Testis (tissue), 2 donors: Measurements from ENCODE around the gene ITPKB.

ENCODE experiments used
- POLR2A ChIP-seq: fragments of 450-650 bp; IDR thresholded peaks from one replicate; pipeline ENCODE4 v1.6.1; 2017; ENCODE audit warnings: antibody characterized with exemption, mild to moderate bottlenecking, moderate library complexity
- TF ChIP-seq, protein P1 (sequence below), 3 experiments: fragments of 450-650 bp in 2 of 3; fragments of 200-600 bp in 1 of 3; sonication (generic) in 1 of 3; IDR thresholded peaks; one replicate each; pipeline ENCODE4 v1.5.1; 2016 to 2019; ENCODE audit warnings: antibody characterized with exemption in 3 of 3, mild to moderate bottlenecking in 2 of 3, moderate library complexity in 1 of 3

GRCh38 chr1:226674892-226675714 lies 64.0 kb downstream of the ITPKB start:
- TF ChIP-seq, protein P1, sequence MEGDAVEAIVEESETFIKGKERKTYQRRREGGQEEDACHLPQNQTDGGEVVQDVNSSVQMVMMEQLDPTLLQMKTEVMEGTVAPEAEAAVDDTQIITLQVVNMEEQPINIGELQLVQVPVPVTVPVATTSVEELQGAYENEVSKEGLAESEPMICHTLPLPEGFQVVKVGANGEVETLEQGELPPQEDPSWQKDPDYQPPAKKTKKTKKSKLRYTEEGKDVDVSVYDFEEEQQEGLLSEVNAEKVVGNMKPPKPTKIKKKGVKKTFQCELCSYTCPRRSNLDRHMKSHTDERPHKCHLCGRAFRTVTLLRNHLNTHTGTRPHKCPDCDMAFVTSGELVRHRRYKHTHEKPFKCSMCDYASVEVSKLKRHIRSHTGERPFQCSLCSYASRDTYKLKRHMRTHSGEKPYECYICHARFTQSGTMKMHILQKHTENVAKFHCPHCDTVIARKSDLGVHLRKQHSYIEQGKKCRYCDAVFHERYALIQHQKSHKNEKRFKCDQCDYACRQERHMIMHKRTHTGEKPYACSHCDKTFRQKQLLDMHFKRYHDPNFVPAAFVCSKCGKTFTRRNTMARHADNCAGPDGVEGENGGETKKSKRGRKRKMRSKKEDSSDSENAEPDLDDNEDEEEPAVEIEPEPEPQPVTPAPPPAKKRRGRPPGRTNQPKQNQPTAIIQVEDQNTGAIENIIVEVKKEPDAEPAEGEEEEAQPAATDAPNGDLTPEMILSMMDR (IDR thresholded peaks at IDR 0.05), result no peak
- no peak for TF ChIP-seq POLR2A
